ENCODE measurements around the gene EYS.

Gene EYS

GRCh38 chr6:65707126-65707826, at the start of gene EYS:
Gene EYS, minus strand, starts transcription at chr6:65707226. Its CDS starts 211,816 bp downstream, at chr6:65495410.
- DNase-seq: peak; percentile 51

- no peak for DNase-seq
Observed at GRCh38 chr6:65746302-65746701, 39.3 kb upstream of the EYS start.

GRCh38 chr6:65745614-65746013, 38.6 kb upstream of the EYS start:
- DNase-seq: no peak

- DNase-seq: no peak
Observed at GRCh38 chr6:65728879-65729479, 22.0 kb upstream of the EYS start.

- no peak for DNase-seq
Observed at GRCh38 chr6:65719101-65719500, 12.1 kb upstream of the EYS start.

GRCh38 chr6:65711531-65711930, 4.5 kb upstream of the EYS start:
- no peak for DNase-seq

GRCh38 chr6:65709099-65709830, 2.2 kb upstream of the EYS start:
- no peak for DNase-seq

- no peak for DNase-seq
Observed at GRCh38 chr6:65708162-65708561, 1.1 kb upstream of the EYS start.

GRCh38 chr6:65706436-65706835, 590 bp downstream of the EYS start:
- no peak for DNase-seq

GRCh38 chr6:65701325-65701724, 5.7 kb downstream of the EYS start:
- no peak for DNase-seq

GRCh38 chr6:65700561-65700960, 6.5 kb downstream of the EYS start:
- DNase-seq: no peak

- DNase-seq: no peak
Observed at GRCh38 chr6:65692109-65692508, 14.9 kb downstream of the EYS start.

- DNase-seq: no peak
Observed at GRCh38 chr6:65680232-65680631, 26.8 kb downstream of the EYS start.

GRCh38 chr6:65671922-65672321, 35.1 kb downstream of the EYS start:
- DNase-seq: peak; percentile 78

- no peak for DNase-seq
Observed at GRCh38 chr6:65667916-65668656, 38.9 kb downstream of the EYS start.

- no peak for DNase-seq
Observed at GRCh38 chr6:65650086-65650485, 56.9 kb downstream of the EYS start.

GRCh38 chr6:65649392-65649791, 57.6 kb downstream of the EYS start:
- DNase-seq: no peak

- no peak for DNase-seq
Observed at GRCh38 chr6:65646544-65646943, 60.5 kb downstream of the EYS start.

GRCh38 chr6:65642776-65643175, 64.2 kb downstream of the EYS start:
- no peak for DNase-seq

GRCh38 chr6:65638047-65638831, 68.8 kb downstream of the EYS start:
- DNase-seq: peak; percentile 11

GRCh38 chr6:65637289-65638046, 69.6 kb downstream of the EYS start:
- no peak for DNase-seq

GRCh38 chr6:65633501-65633900, 73.5 kb downstream of the EYS start:
- no peak for DNase-seq

All from eye (tissue), 1 donor.